Thyroid gland (tissue), 4 donors: ENCODE results near the gene NUAK1. TPM values are rescaled to one million over a fixed set of nuclear protein-coding genes. Genes with fewer than 3 reads are reported as not detected.

ENCODE experiments used
- DNase-seq, 2 donors: peaks; one replicate each; pipeline ENCODE4 v3.0.0-alpha.2; 2019
- H3K27ac ChIP-seq, 3 donors: fragments of 200-600 bp; sonication (generic); 1 replicate in 2 of 3; 2 replicates in 1 of 3; pipeline ENCODE4 v1.5.1; 2016 to 2019; ENCODE audit warnings: mild to moderate bottlenecking in 1 of 3, moderate library complexity in 1 of 3
- H3K27me3 ChIP-seq: fragments of 200-600 bp; sonication (generic); one replicate; pipeline ENCODE4 v1.5.1; 2019
- H3K36me3 ChIP-seq, 2 donors: fragments of 200-600 bp; sonication (generic); one replicate each; pipeline ENCODE4 v1.5.1; 2016 to 2019
- H3K4me1 ChIP-seq, 2 donors: fragments of 200-600 bp; sonication (generic); one replicate each; pipeline ENCODE4 v1.5.1; 2017 to 2019
- H3K4me3 ChIP-seq, 3 donors: fragments of 200-600 bp; sonication (generic); replicated peaks in 1 of 3; 1 replicate in 2 of 3; 2 replicates in 1 of 3; pipeline ENCODE4 v1.5.1; 2016; ENCODE audit warnings: mild to moderate bottlenecking in 1 of 3
- H3K9me3 ChIP-seq: fragments of 200-600 bp; sonication (generic); one replicate; pipeline ENCODE4 v1.5.1; 2017
- POLR2A ChIP-seq, 2 donors: fragments of 450-650 bp; IDR thresholded peaks; one replicate each; pipeline ENCODE4 v1.6.1; 2017; ENCODE audit warnings: antibody characterized with exemption in 2 of 2, mild to moderate bottlenecking in 2 of 2, moderate library complexity in 1 of 2
- WGBS, 2 donors: methylation state at CpG; one replicate each; pipeline ENCODE4 v1.1.5; 2017; 5-methylcytosine and 5-hydroxymethylcytosine counted together
- intact Hi-C: fragments of 100-400 bp; cut with DNase I; formaldehyde crosslinking; loops from one replicate; pipeline ENCODE4 v1.15.1; 2023
- total RNA-seq, 4 donors: library from RNA; depleted of rRNA; stranded (reverse); fragments of >200 nt; gene quantifications; one replicate each; pipeline ENCODE4 v1.2.3, GENCODE V29; 2016
- TF ChIP-seq, protein P1 (sequence below), 6 experiments: fragments of 200-600 bp in 3 of 6; fragments of 450-650 bp in 3 of 6; sonication (generic) in 3 of 6; IDR thresholded peaks; one replicate each; pipeline ENCODE4 v1.5.1; 2016 to 2019; ENCODE audit warnings: antibody characterized with exemption in 6 of 6, mild to moderate bottlenecking in 2 of 6, inconsistent platforms in 1 of 6, moderate library complexity in 1 of 6

NUAK1 gene
- total RNA-seq, 4 donors from 2014 or later = 4.5 to 38.4 (median 10.6) TPM

- no peaks in the 10 kb centered on the region for H3K9me3 ChIP-seq
- WGBS, 2 donors = 68 to 84% methylated on average over 4 of the region's 4 CpGs
- no peaks in the 10 kb centered on the region for H3K36me3 ChIP-seq
- no peaks in the 10 kb centered on the region for H3K27me3 ChIP-seq
- no peak for DNase-seq
- H3K4me1 ChIP-seq = no peaks in the 10 kb centered on the region
- TF ChIP-seq, protein P1, sequence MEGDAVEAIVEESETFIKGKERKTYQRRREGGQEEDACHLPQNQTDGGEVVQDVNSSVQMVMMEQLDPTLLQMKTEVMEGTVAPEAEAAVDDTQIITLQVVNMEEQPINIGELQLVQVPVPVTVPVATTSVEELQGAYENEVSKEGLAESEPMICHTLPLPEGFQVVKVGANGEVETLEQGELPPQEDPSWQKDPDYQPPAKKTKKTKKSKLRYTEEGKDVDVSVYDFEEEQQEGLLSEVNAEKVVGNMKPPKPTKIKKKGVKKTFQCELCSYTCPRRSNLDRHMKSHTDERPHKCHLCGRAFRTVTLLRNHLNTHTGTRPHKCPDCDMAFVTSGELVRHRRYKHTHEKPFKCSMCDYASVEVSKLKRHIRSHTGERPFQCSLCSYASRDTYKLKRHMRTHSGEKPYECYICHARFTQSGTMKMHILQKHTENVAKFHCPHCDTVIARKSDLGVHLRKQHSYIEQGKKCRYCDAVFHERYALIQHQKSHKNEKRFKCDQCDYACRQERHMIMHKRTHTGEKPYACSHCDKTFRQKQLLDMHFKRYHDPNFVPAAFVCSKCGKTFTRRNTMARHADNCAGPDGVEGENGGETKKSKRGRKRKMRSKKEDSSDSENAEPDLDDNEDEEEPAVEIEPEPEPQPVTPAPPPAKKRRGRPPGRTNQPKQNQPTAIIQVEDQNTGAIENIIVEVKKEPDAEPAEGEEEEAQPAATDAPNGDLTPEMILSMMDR (IDR thresholded peaks at IDR 0.05) = no peak
- no peak for TF ChIP-seq POLR2A (IDR thresholded peaks at IDR 0.05)
- no peak overlapping the region for H3K4me3 ChIP-seq
- intact Hi-C loops = no loop called here
- no peak overlapping the region for H3K27ac ChIP-seq
Observed at GRCh38 chr12:106046301-106046846, 92.4 kb downstream of the NUAK1 start.

- 94 to 97% methylated on average over 4 of the region's 4 CpGs for WGBS, 2 donors
- no peaks in the 10 kb centered on the region for H3K36me3 ChIP-seq
- DNase-seq = no peak
- no peaks in the 10 kb centered on the region for H3K4me1 ChIP-seq
- no peak for TF ChIP-seq POLR2A (IDR thresholded peaks at IDR 0.05)
- TF ChIP-seq, protein P1 (IDR thresholded peaks at IDR 0.05) = no peak
- no peak overlapping the region for H3K27ac ChIP-seq
- H3K9me3 ChIP-seq = no peaks in the 10 kb centered on the region
- no peaks in the 10 kb centered on the region for H3K27me3 ChIP-seq
- intact Hi-C loops = no loop called here
- H3K4me3 ChIP-seq = no peak overlapping the region
Observed at GRCh38 chr12:106045251-106045674, 93.5 kb downstream of the NUAK1 start.

- intact Hi-C loops = no loop called here
Observed at GRCh38 chr12:106044773-106045172, 94.0 kb downstream of the NUAK1 start.

GRCh38 chr12:106042037-106042436, 96.7 kb downstream of the NUAK1 start:
- WGBS, 2 donors = 73 to 76% methylated on average over 4 of the region's 4 CpGs
- H3K36me3 ChIP-seq = no peaks in the 10 kb centered on the region
- H3K4me1 ChIP-seq = no peaks in the 10 kb centered on the region
- DNase-seq = no peak
- no peak overlapping the region for H3K4me3 ChIP-seq
- H3K27me3 ChIP-seq = no peaks in the 10 kb centered on the region
- no peaks in the 10 kb centered on the region for H3K9me3 ChIP-seq
- no peak overlapping the region for H3K27ac ChIP-seq
- no peak for TF ChIP-seq POLR2A (IDR thresholded peaks at IDR 0.05)
- TF ChIP-seq, protein P1 (IDR thresholded peaks at IDR 0.05) = no peak
- intact Hi-C loops = no loop called here

More at GRCh38 chr12:106044773-106045172, 94.0 kb downstream of the NUAK1 start:
- no peaks in the 10 kb centered on the region for H3K36me3 ChIP-seq
- no peaks in the 10 kb centered on the region for H3K4me1 ChIP-seq
- no peak for DNase-seq
- H3K27ac ChIP-seq = no peak overlapping the region
- TF ChIP-seq, protein P1 (IDR thresholded peaks at IDR 0.05) = no peak
- no peak for TF ChIP-seq POLR2A (IDR thresholded peaks at IDR 0.05)
- H3K4me3 ChIP-seq = no peak overlapping the region
- WGBS, 2 donors = 61 to 69% methylated on average over 2 of the region's 2 CpGs
- H3K27me3 ChIP-seq = no peaks in the 10 kb centered on the region
- no peaks in the 10 kb centered on the region for H3K9me3 ChIP-seq

DNA sequence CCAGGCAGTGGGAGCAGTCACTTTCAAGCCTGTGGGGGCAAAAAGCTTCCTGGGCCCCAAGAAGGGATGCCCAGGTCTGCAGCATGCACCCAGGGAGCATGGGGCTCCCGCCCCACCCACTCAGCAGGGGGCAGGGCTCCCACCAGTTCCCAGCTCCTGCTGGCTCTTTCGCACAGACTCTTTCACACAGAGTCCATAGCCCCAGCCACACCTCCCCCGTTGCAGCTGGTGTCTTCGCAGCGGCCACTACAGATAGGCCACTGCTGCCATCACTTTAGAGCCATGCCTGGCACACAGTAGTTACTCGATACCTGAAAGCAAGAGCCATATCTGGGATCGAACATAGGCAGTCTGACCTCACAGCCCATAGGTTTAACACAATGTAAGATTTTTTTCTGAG, 98.2 kb downstream of the NUAK1 start:
- H3K4me1 ChIP-seq = no peaks in the 10 kb centered on the region
- no peaks in the 10 kb centered on the region for H3K36me3 ChIP-seq
- H3K27ac ChIP-seq = no peak overlapping the region
- TF ChIP-seq, protein P1 (IDR thresholded peaks at IDR 0.05) = no peak
- no peak for TF ChIP-seq POLR2A (IDR thresholded peaks at IDR 0.05)
- no peak for DNase-seq
- H3K4me3 ChIP-seq = no peak overlapping the region
- intact Hi-C loops = no loop called here
- 94 to 97% methylated on average over 6 to 7 of the region's 7 CpGs for WGBS, 2 donors
- no peaks in the 10 kb centered on the region for H3K9me3 ChIP-seq
- H3K27me3 ChIP-seq = no peaks in the 10 kb centered on the region
